GM19240 (cell line): ENCODE data around the gene TMEM62.
"Not testable (repeated sequence)": the region's sequence is repeated elsewhere in the genome, so short reads cannot be mapped to it uniquely, and the experiment has no call there.

Source experiments
- DNase-seq: peaks from one replicate; pipeline ENCODE4 v3.0.0; 2011; ENCODE audit warnings: low spot score; ENCODE audit not compliant: insufficient read length

Gene TMEM62

GRCh38 chr15:43121863-43122262 lies 11.5 kb upstream of the TMEM62 start:
- DNase-seq = no peak

- no peak for DNase-seq
These were observed 8.2 kb upstream of the TMEM62 start for GRCh38 chr15:43125100-43125661.

GRCh38 chr15:43126356-43126755 lies 7.0 kb upstream of the TMEM62 start:
- no peak for DNase-seq

GRCh38 chr15:43127752-43128151 lies 5.6 kb upstream of the TMEM62 start:
- no peak for DNase-seq

GRCh38 chr15:43128174-43128979 lies 5.0 kb upstream of the TMEM62 start:
- not testable (repeated sequence) for DNase-seq

GRCh38 chr15:43128980-43129335 lies 4.4 kb upstream of the TMEM62 start:
- DNase-seq = no peak

GRCh38 chr15:43132830-43133429 lies 456 bp upstream of the TMEM62 start:
- no peak for DNase-seq

GRCh38 chr15:43134157-43134635 lies 810 bp downstream of the TMEM62 start:
- DNase-seq = no peak

GRCh38 chr15:43135351-43135750 lies 2.0 kb downstream of the TMEM62 start:
- DNase-seq = no peak

GRCh38 chr15:43143203-43143941 lies 10.0 kb downstream of the TMEM62 start:
- DNase-seq = no peak

GRCh38 chr15:43144512-43144911 lies 11.1 kb downstream of the TMEM62 start:
- DNase-seq = no peak

GRCh38 chr15:43146184-43146583 lies 12.8 kb downstream of the TMEM62 start:
- DNase-seq = no peak

GRCh38 chr15:43150191-43150929 lies 17.0 kb downstream of the TMEM62 start:
- no peak for DNase-seq

- DNase-seq = no peak
These were observed 18.3 kb downstream of the TMEM62 start for GRCh38 chr15:43151688-43152087.

GRCh38 chr15:43153269-43153668 lies 19.9 kb downstream of the TMEM62 start:
- DNase-seq = no peak

GRCh38 chr15:43165801-43166325 lies 32.5 kb downstream of the TMEM62 start:
- no peak for DNase-seq

- not testable (repeated sequence) for DNase-seq
These were observed 33.9 kb downstream of the TMEM62 start for GRCh38 chr15:43167261-43167660.

- no peak for DNase-seq
These were observed 35.1 kb downstream of the TMEM62 start for GRCh38 chr15:43168192-43169107.

- no peak for DNase-seq
These were observed 36.5 kb downstream of the TMEM62 start for GRCh38 chr15:43169888-43170287.
